OCI-M2 (cell line): Measurements from ENCODE around the gene FAM78B.

Source experiments
- DNase-seq: peaks from one replicate; lab custom pipeline; 2025; ENCODE audit not compliant: unreplicated experiment; lab: John Stamatoyannopoulos, UW

FAM78B gene

DNA sequence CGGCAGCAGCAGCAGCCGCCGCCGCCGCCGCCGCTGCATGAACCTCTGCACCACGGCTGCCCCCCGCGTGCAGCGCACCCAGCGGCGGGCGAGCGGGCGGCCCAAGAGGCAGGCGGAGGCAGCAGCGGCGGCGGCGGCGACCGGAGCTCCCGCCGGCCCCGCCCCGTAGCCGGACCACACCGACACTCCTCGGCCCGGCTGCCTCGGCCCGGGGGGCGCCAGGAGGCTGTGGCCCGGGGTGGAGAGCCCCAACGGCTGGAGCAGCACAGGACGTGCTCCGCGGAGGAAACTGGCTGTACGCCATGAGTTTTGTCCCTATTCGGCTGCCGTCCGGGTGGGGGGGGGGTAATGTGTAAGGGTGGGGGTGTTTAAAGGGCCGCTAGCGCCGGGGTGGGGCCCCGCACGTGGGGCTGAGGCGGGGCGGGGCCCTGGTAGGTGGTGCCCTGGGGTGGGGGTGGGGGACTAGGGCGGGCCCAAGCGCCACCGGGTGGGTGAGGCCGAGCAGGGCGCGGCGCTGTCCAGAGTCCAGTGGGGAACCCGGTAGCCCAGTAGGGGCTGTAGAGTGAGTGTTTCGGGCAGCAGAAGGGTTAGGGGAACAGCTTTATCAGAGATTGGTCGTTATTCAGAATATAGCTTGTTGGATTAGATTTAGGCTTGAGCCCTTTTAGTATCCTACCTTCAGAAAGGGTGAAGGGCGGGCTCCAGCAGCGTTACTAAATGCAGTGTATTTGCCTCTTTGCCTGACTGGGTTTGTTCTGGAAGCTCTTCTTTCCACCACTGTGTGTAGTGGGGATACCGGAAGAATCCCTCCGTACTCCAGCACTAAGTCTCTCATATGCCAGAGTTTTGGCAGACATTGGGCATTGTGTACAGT is at the start of gene FAM78B:
Gene FAM78B, minus strand, starts transcription at position 304 of the 874 bp plus-strand sequence. CDS start 753 bp downstream, outside the sequence.
- no peak for DNase-seq

- no peak for DNase-seq
Observed at GRCh38 chr1:166202546-166202945, 35.7 kb upstream of the FAM78B start.

DNA sequence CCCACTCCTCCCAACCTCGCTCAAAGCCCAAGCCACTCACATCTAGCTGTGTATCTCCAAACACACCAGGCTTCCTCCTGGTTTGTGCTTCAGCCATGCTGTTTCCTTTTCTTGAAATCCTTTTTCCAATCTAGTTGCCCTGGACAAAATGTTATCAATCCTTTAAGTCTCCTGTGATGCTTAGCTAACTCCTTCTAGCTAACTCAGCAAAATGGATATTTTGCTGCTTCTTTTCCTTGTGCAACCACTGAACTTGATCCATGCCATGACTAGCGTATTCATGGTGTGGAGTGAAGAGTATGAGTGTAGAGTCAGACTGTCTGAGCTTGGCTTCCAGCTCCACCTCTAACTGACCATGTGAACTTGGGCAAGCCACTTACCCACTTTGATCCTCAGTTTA is 33.9 kb upstream of the FAM78B start:
- no peak for DNase-seq

DNA sequence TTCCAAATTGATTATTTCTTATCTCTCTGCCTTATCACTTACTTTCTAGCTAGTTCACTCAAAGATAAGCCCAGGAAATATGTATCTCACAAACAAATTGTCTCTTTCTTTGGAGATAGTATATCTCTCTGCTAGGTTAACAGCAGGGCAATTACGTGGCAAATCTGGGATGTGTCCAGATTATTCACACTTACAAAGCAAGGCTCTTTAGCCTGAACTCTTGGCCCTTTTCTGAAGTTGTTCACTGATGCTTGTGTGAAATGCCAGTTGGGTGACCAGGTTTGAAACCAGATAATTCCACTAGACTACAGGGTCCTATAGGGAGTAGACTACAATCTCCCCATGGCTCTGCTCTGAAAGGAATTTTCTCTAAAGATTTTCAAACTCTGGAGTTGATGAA is 30.8 kb upstream of the FAM78B start:
- no peak for DNase-seq

DNA sequence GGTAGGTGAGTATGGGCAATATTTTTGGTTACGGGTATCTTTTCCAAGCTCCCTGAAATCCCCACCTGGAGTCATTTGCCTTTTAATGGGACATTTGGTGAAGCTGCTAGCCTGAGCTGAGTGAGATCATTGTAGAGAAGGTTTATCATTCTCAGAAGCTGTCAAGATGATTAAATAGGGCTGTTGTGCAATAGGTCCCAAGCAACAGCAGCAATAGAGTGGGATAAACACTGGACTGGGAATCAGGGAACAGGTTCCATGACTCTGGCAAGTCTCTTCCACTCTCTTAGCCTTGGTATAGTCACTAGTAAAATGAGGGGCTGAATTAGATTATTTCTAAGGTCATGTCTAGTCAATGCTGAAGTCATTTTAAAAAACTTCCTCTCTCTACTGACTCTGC is 30.3 kb upstream of the FAM78B start:
- no peak for DNase-seq

GRCh38 chr1:166193057-166193698 is 26.4 kb upstream of the FAM78B start:
- no peak for DNase-seq

DNA sequence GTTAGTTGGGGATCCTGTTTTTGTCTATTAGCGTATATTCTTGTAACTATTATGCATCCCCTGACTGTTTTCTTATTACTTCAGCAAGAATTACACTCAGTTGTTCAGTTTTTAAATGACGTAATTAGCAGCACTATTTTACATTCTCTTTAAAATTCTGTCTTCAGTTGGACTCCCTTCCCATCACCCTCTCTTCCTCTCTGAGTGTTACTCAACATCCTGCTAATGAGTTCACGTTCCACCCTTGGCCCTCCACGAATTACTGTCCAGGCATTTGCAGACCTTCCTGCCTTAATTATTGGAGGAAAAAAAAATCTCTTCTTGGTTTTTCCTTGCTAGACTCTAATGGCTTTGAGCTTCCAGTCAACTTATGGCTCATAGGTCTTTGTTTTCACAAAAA is 23.6 kb upstream of the FAM78B start:
- no peak for DNase-seq

DNA sequence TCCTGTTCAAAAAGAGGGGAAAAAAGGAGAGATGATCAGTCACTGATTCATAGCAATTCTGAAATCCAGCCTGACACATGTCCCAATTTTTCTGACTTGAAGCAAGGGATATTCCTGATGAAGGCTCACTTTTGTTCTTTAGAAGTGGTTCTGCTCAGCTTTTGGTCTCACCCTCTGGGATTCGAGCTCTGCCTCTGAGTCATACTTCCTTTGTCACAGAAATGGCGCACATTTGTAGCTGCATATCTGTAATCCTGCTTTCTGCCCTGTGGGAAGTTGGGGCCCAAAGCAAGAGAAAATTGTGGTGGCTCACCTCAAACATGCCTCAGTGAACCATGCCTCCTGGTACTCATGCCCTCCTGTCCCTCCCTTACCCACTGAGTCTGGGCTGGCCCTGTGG is 22.3 kb upstream of the FAM78B start:
- no peak for DNase-seq

DNA sequence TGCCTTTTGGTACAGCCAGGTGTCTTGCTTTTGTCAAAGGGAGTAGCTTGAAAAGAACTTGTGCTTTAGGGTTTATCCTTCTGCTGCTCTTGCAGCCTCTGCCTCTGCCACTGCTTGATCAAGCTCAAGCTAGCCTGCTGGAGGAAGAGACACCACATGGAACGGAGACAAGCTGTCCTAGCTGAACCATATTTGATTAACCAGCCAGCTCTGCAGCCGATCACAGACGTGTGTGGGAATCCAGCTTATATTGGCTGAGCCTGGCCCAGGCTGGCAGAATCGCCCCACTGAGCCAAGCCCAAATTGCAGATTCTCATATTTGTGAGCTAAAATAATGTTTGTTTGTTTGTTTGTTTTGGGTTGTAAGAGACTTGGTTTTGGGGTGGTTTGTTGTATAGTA is 18.7 kb upstream of the FAM78B start:
- no peak for DNase-seq

- DNase-seq, result no peak
Observed at GRCh38 chr1:166184897-166185296, 18.1 kb upstream of the FAM78B start.

- DNase-seq, result no peak
Observed at GRCh38 chr1:166184012-166184411, 17.2 kb upstream of the FAM78B start.

DNA sequence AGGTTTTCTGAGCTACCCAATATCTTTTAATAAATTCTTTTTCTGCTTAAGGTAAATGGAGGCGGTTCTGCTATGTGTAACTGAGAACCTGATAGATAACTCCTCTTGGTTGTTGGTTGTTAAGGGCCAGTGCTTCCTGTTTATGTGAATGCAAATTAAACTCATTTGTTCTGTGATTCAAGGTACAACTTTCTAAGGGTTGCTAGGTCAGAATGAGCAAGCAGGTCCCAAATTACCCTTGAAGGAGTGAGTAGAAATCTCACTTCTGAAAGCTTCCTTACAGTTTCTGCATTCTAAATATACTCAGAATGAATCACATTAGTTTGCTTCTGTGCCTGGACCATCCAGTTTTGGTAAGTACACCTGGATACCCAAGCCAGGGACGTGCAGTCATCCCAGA is 15.5 kb upstream of the FAM78B start:
- no peak for DNase-seq

- DNase-seq, result no peak
Observed at GRCh38 chr1:166176416-166176815, 9.6 kb upstream of the FAM78B start.

DNA sequence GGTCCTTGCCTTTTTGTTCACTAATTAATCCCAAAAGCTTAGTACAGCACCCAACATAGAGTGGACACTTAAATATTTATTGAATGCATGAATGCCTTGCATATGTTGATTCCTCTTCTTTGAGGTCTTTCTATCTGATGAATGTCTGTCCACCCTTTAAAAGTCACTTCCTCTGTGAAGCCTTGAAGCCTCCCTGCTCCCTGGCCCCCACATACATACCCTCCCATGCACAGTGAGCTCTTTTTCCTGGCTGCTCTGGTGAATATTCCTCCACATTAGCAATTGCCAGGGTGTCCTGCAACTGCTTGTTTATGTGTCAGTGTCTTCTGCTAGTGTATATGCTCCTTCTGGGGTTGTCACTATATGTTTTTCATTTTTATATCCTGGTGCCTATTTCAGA is 8.2 kb upstream of the FAM78B start:
- no peak for DNase-seq

DNA sequence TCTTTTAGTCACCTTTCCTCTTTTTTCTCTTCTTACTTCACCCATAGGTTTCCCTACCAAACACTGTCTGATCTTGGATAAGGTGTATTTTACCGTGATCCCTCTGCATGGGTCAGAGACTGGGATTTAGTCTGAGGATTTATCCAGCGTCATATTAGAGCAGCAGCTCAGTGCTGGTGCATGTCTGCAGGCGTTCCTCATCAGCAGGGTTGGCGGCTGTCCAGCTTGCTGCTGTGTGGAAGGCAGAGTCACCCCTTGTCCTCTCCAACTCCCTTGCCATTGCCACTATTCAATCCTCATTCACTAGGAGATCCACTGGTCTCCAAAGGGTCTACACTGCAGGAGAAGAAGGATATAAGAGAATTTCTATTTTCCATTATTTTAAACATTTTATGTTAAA is 7.3 kb upstream of the FAM78B start:
- no peak for DNase-seq

DNA sequence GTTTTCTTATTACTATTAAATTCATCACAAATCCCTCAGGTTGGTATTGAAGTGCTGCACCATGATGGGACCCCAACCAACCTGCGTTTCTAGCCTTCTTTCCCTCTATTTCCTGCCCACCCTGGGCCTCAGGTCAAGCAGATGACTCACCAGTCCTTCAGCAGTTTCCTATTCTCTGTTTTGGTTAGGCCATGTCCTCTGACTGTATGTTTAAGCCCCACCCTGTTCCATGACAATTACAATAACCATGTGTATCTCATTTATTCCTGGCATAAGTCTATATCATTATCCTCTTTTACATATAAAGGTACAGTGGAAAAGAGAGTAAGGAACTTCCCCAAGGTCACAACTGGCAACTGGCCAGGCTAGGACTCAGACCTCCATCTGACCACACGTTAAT is 5.3 kb upstream of the FAM78B start:
- DNase-seq, result no peak

DNA sequence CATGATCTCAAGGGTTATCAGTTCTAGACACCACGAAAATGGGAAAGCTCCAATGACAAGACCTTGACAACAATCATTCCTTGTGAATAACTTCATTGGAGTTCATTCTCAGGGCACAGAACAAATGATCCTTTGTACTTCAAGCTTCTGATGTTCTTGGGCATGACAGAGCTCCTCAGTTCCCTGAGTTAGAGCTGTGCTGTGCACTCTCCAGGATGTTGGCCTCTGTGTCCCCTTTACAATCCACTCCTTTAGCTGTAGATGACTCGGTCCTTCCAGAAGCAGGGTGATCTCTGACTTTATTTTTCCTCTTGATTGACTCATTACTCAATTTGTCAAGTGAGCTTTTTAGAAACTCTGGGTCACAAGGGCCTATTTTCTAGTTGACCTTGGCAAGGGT is 3.9 kb upstream of the FAM78B start:
- DNase-seq, result no peak

DNA sequence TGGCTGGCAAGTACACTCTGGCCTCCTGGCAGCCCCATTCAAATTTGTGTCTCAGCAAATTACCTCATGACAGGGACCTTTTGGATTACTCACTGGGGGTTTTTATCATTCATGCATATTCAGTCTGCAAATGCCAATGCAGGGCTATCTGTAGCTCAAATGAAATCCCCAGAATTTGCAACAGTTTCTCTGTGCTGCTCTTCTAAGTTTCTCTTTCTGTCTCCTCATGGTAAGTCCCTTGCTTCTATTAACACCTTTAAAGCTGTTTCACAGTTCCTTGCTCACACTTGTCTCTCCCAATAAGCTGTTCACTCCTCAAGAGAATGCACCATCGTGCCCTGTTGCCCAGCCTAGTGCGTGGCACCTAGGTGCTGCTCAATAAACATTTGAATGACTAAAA is 3.3 kb upstream of the FAM78B start:
- no peak for DNase-seq

- DNase-seq, result no peak
Observed at GRCh38 chr1:166169182-166169581, 2.4 kb upstream of the FAM78B start.

DNA sequence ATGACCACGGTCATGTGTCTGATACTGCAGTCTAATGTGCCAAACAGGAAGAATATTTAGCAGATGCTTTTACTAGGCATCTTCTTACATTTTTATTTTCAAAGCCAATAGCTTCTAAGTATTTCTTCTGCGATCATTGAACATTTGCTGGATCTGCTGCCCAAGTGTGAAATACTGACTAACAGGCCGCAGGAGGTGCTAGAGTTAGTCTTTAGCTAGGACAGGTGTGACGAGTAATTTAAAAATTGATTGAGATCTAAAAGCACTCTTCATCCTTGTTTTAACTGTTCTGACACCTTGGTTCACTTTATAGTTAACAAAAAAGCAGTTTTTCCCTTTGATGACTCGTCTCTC is 748 bp upstream of the FAM78B start:
- no peak for DNase-seq

DNA sequence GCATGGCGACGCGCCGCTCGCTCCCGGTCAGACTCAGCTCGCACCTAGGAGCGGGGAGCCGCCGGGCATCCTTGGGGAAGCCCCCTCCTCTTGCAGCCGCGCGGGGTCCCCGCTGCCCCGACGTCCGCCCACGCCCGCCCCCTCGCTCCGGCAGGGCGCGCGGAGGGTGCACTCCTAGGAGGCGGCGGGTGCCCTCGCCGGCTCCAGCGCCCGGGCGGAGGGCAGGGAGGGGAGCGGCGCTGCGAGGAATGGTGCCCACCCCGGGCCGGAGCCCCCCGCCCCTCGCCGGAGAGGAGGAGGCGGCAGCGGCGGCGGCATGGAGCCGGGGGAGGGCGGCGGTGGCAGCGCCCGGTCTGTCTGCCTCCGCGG is 488 bp downstream of the FAM78B start:
- no peak for DNase-seq

GRCh38 chr1:166165661-166166328 is 1.0 kb downstream of the FAM78B start:
- DNase-seq, result no peak
